ENCODE measurements around the gene L3MBTL2.

GRCh38 chr22:41191467-41191866 lies 13.6 kb upstream of the L3MBTL2 start:
- TF ChIP-seq POLR2A (IDR thresholded peaks at IDR 0.05; ENCODE audit: low read depth, low read length): no peak
- TF ChIP-seq JUND (IDR thresholded peaks at IDR 0.05; ENCODE audit: low read depth, low read length): no peak
- TF ChIP-seq GATAD2B (conservative IDR thresholded peaks at IDR 0.05; ENCODE audit: low read depth): no peak
- no peak for TF ChIP-seq RAD21 (IDR thresholded peaks at IDR 0.05; ENCODE audit: insufficient read depth, low read depth, low read length)
- no peak for TF ChIP-seq USF2 (IDR thresholded peaks at IDR 0.05; ENCODE audit: borderline replicate concordance, low read depth, low read length)
- TF ChIP-seq SREBF2 (IDR thresholded peaks at IDR 0.05; ENCODE audit: low read length): no peak
- no peak for TF ChIP-seq IKZF1 (conservative IDR thresholded peaks at IDR 0.05)
- no peak for TF ChIP-seq BRCA1 (IDR thresholded peaks at IDR 0.05; ENCODE audit: low read depth, low read length)
- TF ChIP-seq, protein P1, sequence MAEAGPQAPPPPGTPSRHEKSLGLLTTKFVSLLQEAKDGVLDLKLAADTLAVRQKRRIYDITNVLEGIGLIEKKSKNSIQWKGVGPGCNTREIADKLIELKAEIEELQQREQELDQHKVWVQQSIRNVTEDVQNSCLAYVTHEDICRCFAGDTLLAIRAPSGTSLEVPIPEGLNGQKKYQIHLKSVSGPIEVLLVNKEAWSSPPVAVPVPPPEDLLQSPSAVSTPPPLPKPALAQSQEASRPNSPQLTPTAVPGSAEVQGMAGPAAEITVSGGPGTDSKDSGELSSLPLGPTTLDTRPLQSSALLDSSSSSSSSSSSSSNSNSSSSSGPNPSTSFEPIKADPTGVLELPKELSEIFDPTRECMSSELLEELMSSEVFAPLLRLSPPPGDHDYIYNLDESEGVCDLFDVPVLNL (IDR thresholded peaks at IDR 0.05; ENCODE audit: low read depth, low read length): no peak
- TF ChIP-seq, protein P2, sequence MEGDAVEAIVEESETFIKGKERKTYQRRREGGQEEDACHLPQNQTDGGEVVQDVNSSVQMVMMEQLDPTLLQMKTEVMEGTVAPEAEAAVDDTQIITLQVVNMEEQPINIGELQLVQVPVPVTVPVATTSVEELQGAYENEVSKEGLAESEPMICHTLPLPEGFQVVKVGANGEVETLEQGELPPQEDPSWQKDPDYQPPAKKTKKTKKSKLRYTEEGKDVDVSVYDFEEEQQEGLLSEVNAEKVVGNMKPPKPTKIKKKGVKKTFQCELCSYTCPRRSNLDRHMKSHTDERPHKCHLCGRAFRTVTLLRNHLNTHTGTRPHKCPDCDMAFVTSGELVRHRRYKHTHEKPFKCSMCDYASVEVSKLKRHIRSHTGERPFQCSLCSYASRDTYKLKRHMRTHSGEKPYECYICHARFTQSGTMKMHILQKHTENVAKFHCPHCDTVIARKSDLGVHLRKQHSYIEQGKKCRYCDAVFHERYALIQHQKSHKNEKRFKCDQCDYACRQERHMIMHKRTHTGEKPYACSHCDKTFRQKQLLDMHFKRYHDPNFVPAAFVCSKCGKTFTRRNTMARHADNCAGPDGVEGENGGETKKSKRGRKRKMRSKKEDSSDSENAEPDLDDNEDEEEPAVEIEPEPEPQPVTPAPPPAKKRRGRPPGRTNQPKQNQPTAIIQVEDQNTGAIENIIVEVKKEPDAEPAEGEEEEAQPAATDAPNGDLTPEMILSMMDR (IDR thresholded peaks at IDR 0.05 in 2 of 3, conservative IDR thresholded peaks at IDR 0.05 in 1 of 3; ENCODE audit: control insufficient read depth in 2 of 3, extremely low read depth in 1 of 3, insufficient read depth in 1 of 3, low read depth in 3 of 3, low read length in 3 of 3): no peak
- no peak for TF ChIP-seq REST (IDR thresholded peaks at IDR 0.05; ENCODE audit: low read depth, low read length)
- no peak for TF ChIP-seq E4F1 (IDR thresholded peaks at IDR 0.05; ENCODE audit: borderline replicate concordance, partially characterized antibody)
- TF ChIP-seq FOS (IDR thresholded peaks at IDR 0.05; ENCODE audit: borderline replicate concordance, extremely low read depth, insufficient read length): no peak
- TF ChIP-seq EZH2 (IDR thresholded peaks at IDR 0.05; ENCODE audit: borderline replicate concordance, control insufficient read depth, low read depth, low read length): no peak

Measured in GM12878 (cell line).